ENCODE results near the gene ADAMTSL1.

DNA sequence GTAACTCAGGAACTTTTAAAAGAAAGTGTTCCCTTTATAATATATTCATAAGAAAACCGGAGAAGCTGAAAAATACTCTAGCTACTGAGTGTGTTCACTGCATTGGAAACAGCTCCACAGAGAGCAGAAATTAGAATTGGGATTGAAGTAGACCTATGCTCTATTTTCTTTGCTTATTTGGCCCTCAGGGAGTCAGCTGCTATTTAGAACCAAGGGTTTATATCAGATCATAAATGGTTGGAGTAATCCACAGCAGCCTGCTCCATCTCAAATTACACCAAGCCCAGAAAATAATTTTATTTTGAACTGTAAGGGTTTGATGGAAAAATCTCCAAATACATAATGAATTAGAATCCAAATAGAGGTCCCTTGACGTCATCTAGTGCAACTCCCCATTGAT is 202.6 kb downstream of the ADAMTSL1 start:
- no peak for TF ChIP-seq JUND (IDR thresholded peaks at IDR 0.05; ENCODE audit: low read length)
- no peak for TF ChIP-seq CBX8 (IDR thresholded peaks at IDR 0.05; ENCODE audit: borderline replicate concordance, low read depth, low read length)
- TF ChIP-seq, protein P1, sequence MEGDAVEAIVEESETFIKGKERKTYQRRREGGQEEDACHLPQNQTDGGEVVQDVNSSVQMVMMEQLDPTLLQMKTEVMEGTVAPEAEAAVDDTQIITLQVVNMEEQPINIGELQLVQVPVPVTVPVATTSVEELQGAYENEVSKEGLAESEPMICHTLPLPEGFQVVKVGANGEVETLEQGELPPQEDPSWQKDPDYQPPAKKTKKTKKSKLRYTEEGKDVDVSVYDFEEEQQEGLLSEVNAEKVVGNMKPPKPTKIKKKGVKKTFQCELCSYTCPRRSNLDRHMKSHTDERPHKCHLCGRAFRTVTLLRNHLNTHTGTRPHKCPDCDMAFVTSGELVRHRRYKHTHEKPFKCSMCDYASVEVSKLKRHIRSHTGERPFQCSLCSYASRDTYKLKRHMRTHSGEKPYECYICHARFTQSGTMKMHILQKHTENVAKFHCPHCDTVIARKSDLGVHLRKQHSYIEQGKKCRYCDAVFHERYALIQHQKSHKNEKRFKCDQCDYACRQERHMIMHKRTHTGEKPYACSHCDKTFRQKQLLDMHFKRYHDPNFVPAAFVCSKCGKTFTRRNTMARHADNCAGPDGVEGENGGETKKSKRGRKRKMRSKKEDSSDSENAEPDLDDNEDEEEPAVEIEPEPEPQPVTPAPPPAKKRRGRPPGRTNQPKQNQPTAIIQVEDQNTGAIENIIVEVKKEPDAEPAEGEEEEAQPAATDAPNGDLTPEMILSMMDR (IDR thresholded peaks at IDR 0.05; ENCODE audit: control extremely low read depth in 1 of 3, insufficient read depth in 1 of 3, low read depth in 1 of 3, low read length in 3 of 3) = no peak
- no peak for TF ChIP-seq ZNF274 (IDR thresholded peaks at IDR 0.05; ENCODE audit: borderline replicate concordance, extremely low read depth, low read length)
- no peak for TF ChIP-seq SAP30 (IDR thresholded peaks at IDR 0.05; ENCODE audit: insufficient read depth, insufficient replicate concordance, low read length)
- no peak for TF ChIP-seq RXRA (IDR thresholded peaks at IDR 0.05; ENCODE audit: insufficient read depth, low read depth, low read length)
- TF ChIP-seq BACH1 (IDR thresholded peaks at IDR 0.05; ENCODE audit: low read length) = no peak

Data from H1 (cell line).